ENCODE data around the gene CNPY2.
A peak's percentile ranks its signal among the peaks of the same experiment; 100 is the strongest.
"Not testable (repeated sequence)": the region's sequence is repeated elsewhere in the genome, so short reads cannot be mapped to it uniquely, and the experiment has no call there.

CNPY2 gene

DNA sequence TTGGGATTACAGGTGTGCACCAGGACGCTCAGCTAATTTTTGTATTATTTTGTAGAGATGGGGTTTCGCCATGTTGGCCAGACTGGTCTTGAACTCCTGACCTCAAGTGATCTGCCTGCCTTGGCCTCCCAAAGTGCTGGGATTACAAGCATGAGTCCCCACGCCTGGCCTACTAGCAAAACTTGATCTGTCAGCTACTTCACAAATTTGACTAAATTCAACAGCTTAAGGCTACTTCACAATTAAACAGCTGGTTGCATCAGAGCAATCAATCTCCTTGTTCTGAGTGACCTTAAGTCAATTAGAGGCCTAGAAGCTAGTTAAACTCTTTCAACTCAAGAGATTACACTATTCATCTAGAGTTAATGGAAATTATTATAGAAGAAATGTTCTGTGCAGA is 36.9 kb downstream of the CNPY2 start:
- TF ChIP-seq, protein P1, sequence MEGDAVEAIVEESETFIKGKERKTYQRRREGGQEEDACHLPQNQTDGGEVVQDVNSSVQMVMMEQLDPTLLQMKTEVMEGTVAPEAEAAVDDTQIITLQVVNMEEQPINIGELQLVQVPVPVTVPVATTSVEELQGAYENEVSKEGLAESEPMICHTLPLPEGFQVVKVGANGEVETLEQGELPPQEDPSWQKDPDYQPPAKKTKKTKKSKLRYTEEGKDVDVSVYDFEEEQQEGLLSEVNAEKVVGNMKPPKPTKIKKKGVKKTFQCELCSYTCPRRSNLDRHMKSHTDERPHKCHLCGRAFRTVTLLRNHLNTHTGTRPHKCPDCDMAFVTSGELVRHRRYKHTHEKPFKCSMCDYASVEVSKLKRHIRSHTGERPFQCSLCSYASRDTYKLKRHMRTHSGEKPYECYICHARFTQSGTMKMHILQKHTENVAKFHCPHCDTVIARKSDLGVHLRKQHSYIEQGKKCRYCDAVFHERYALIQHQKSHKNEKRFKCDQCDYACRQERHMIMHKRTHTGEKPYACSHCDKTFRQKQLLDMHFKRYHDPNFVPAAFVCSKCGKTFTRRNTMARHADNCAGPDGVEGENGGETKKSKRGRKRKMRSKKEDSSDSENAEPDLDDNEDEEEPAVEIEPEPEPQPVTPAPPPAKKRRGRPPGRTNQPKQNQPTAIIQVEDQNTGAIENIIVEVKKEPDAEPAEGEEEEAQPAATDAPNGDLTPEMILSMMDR (conservative IDR thresholded peaks at IDR 0.05; ENCODE audit: low read depth, low read length) = no peak

DNA sequence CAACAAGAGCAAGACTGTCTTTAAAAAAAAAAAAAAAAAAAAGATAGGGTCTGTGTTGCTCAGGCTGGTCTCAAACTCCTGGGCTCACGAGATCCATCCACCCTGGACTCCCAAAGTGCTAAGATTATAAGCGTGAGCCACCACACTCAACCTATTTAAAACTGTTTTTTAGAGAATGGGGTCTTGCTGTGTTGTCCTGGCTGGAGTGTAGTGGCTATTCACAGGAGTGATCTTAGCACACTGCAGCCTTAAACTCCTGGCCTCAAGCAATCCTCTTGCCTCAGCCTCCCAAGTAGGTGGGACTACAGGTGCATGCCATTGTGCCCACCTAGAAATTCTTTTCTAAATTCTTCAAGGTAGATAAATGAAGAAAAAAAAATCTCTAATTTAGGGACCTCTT is 41.5 kb downstream of the CNPY2 start:
- DNase-seq (ENCODE audit: low read depth) = no peak
- TF ChIP-seq, protein P1 (conservative IDR thresholded peaks at IDR 0.05; ENCODE audit: low read depth, low read length) = no peak
- H3K4me3 ChIP-seq (ENCODE audit: low read length) = no peak overlapping the region

More for the DNA sequence above, 36.9 kb downstream of the CNPY2 start:
- H3K4me3 ChIP-seq (ENCODE audit: low read length) = no peak overlapping the region
- no peak for DNase-seq (ENCODE audit: low read depth)

DNA sequence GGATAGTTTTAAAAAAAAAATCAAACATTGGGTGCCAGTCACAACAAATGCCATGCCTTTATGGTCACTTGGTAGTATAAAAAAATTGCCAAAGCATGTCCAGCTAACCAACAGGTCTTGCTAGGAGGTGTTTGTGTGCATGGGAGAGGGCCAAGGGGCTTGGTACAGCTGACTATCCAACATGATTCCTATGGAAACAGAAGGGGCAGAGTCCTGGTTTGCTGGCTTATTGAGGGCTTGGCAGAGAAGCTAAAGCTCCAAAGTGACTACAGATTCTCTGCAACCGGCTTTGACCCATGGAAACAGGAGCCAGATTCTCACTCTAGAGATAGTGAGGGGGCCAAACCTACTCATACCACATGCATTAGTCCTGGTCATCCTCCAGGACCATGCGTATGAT is 43.3 kb downstream of the CNPY2 start:
- not testable (repeated sequence) for DNase-seq (ENCODE audit: low read depth); H3K4me3 ChIP-seq (ENCODE audit: low read length)

DNA sequence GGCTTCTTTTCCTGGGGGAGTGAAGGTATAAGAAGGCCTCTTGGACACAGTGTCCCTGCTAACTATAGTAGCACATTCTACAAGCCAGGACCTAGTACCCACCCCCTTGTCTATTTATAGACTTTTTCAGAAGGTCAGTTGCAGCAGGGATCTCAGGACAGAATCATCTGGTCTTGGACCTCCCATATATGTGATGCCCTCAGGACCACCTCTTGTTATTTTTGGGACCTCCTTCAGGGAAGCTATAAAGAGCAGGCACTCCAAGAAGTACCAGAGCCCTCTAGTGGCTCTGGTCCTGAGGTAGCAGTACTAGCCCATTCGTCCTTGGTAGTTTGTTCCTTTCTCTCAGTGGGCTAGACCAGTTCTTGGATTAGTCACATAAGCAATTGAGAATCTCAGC is 44.8 kb downstream of the CNPY2 start:
- TF ChIP-seq, protein P1 (conservative IDR thresholded peaks at IDR 0.05; ENCODE audit: low read depth, low read length) = peak; percentile 61
- no peak for DNase-seq (ENCODE audit: low read depth)
- no peak overlapping the region for H3K4me3 ChIP-seq (ENCODE audit: low read length)

DNA sequence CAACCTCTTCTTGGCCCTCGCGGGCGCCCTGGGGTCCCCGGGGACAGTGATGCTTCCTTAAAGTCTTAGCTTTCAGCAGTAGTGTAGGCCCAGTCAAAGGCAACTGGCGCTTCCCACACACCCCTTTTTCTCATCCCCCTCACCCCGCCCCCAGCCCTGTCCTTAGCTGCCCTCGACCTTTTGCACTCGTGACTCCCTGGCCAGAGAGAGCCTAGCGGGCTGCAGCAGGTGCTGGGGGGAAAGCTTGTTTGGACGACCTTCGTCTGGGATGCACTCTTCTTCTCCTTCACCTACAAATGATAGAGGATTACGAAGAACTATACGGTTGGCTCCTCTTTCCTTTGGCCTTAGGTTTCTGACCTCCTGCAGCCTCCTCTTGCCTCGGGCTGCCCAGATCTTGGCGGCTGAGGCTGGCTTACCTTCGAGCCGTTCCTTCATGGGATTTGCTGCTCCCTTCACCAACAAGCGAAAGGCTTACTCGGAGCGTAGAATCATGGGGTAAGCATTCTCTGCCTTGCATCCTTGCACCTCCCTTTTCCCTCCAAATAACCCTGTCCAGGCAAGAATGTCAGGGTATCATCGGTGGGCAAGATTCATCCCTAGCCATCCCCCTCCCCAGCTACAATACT is 48.2 kb downstream of the CNPY2 start:
- H3K4me3 ChIP-seq (ENCODE audit: low read length) = peak overlapping the region; percentile 79
- DNase-seq (ENCODE audit: low read depth) = no peak
- TF ChIP-seq, protein P1 (conservative IDR thresholded peaks at IDR 0.05; ENCODE audit: low read depth, low read length) = no peak

DNA sequence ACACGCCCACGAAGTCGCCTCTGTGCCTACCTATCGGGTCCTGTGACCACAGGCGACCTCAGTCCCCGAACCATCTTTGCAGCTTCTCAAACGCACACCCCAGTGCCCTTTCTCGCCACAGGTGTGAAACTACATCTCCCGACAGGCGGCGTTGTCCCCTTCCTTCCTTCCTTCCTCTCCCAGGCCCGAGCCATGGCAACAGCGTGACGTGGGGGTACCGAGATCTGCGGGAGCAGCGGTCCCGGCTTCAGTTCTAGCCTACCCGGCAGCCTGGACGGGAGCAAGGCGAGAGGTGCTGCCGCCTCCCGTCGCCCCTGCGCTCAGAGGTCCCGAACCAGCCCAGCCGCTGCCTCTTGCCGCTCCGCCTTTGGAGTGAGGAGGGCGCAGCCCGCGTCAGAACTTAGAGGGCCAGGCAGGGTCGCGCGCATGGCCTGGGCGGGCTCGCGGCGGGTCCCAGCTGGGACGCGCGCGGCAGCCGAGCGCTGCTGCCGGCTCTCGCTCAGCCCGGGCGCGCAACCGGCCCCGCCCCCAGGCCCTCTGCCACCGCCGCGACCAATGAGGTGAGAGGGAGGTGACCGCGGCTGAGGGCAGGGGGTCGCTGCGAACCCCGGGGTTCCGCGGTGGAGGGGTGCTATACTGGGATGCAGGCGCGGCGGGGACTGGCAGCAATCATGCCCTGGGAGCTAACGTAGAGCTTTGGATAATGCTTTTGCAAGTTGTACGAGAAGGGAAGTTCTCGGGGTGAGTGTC is 48.9 kb downstream of the CNPY2 start, which contains the start of gene COQ10A:
Gene COQ10A, plus strand, starts transcription at position 250 of the 750 bp plus-strand sequence. Its CDS starts 177 bp downstream, at position 427.
- TF ChIP-seq, protein P1 (conservative IDR thresholded peaks at IDR 0.05; ENCODE audit: low read depth, low read length) = peak; percentile 77
- DNase-seq (ENCODE audit: low read depth) = peak; percentile 51
- peak within 1 kb of the TSS; percentile 79 for H3K4me3 ChIP-seq (ENCODE audit: low read length)

DNA sequence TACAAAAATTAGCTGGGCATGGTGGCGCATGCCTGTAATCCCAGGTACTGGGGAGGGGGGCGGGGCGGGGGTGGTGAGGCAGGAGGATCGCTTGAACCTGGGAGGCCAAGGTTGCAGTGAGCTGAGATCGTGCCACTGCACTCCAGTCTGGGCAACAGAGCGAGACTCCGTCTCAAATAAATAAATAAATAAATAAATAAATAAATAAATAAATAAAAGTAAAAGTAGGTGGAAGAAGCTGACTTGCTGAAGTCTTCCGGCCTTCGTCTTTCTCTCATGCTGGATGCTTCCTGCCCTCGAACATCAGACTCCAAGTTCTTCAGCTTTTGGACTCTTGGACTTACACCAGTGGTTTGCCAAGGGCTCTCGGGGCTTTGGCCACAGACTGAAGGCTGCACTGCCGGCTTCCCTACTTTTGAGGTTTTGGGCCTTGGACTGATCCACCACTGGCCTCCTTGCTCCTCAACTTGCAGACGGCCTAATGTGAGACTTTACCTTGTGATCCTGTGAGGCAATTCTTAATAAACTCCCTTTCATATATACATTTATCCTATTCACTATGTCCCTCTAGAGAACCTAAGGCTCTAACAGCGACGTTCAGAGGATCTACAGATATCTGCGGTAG is 49.6 kb downstream of the CNPY2 start:
- peak overlapping the region; percentile 79 for H3K4me3 ChIP-seq (ENCODE audit: low read length)
- not testable (repeated sequence) for DNase-seq (ENCODE audit: low read depth)

DNA sequence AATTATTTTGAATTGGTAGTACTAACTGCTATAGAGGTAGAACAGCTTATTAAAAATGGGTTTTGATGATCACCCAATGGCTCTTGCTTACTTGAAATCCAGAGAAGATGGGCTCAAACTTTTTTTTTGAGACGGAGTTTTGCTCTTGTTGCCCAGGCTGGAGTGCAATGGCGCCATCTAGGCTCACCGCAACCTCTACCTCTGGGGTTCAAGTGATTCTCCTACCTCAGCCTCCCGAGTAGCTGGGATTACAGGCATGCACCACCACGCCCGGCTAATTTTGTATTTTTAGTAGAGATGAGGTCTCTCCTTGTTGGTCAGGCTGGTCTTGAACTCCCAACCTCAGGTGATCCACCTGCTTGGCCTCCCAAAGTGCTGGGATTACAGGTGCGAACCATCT is 52.8 kb downstream of the CNPY2 start:
- DNase-seq (ENCODE audit: low read depth); H3K4me3 ChIP-seq (ENCODE audit: low read length): not testable (repeated sequence)
- TF ChIP-seq, protein P1 (conservative IDR thresholded peaks at IDR 0.05; ENCODE audit: low read depth, low read length) = peak; percentile 6

Measured in retinal pigment epithelial cell (primary cell).